Common myeloid progenitor, CD34-positive (primary cell): Measurements from ENCODE around the gene ZKSCAN7. TPM values are rescaled to one million over a fixed set of nuclear protein-coding genes. Genes with fewer than 3 reads are reported as not detected.

Source experiments
- CTCF ChIA-PET: fragments of 350-600 bp; sonication (Branson Sonifier 250); formaldehyde crosslinking; loops from one replicate; lab custom pipeline; 2021; ENCODE audit warnings: antibody characterized with exemption; lab: Charles Lee
- POLR2A ChIA-PET: fragments of 350-600 bp; sonication (Branson Sonifier 250); formaldehyde crosslinking; loops from one replicate; lab custom pipeline; 2021; ENCODE audit warnings: antibody characterized with exemption; lab: Charles Lee
- DNase-seq, 3 donors: peaks; one replicate each; pipeline versions ENCODE4 v3.0.0 to v3.0.0-alpha.2; 2013
- H3K27ac ChIP-seq, 2 experiments: 1 replicate in 1 of 2; 2 replicates in 1 of 2; pipeline ENCODE4 v1.7.0; 2013; ENCODE audit warnings: inconsistent platforms in 2 of 2, low read length in 2 of 2, mild to moderate bottlenecking in 2 of 2, low read depth in 1 of 2, moderate library complexity in 1 of 2; ENCODE audit not compliant: severe bottlenecking in 2 of 2, insufficient read depth in 1 of 2, poor library complexity in 1 of 2
- H3K27me3 ChIP-seq, 5 experiments: replicated peaks in 2 of 5; 1 replicate in 3 of 5; 2 replicates in 2 of 5; pipeline versions ENCODE4 v1.6.1 to v1.7.0; 2013; ENCODE audit warnings: low read length in 4 of 5, mild to moderate bottlenecking in 2 of 5, moderate library complexity in 2 of 5, inconsistent platforms in 1 of 5; ENCODE audit not compliant: insufficient read depth in 5 of 5, control insufficient read depth in 4 of 5
- H3K36me3 ChIP-seq, 4 experiments: 1 replicate in 2 of 4; 2 replicates in 2 of 4; pipeline versions ENCODE4 v1.6.1 to v1.7.0; 2013; ENCODE audit warnings: low read length in 3 of 4, control low read depth in 1 of 4, mild to moderate bottlenecking in 1 of 4; ENCODE audit not compliant: control insufficient read depth in 4 of 4, insufficient read depth in 4 of 4
- H3K4me1 ChIP-seq, 4 experiments: 1 replicate in 3 of 4; 2 replicates in 1 of 4; pipeline versions ENCODE4 v1.6.1 to v1.7.1; 2013; ENCODE audit warnings: low read length in 3 of 4, mild to moderate bottlenecking in 3 of 4, control low read depth in 1 of 4, inconsistent platforms in 1 of 4, moderate library complexity in 1 of 4; ENCODE audit not compliant: control insufficient read depth in 4 of 4, insufficient read depth in 4 of 4; ENCODE audit errors: control extremely low read depth in 1 of 4
- H3K4me3 ChIP-seq, 7 experiments: 1 replicate in 4 of 7; 2 replicates in 3 of 7; pipeline versions ENCODE4 v1.5.1 to v1.7.0; 2013; ENCODE audit warnings: mild to moderate bottlenecking in 7 of 7, low read length in 6 of 7, moderate library complexity in 6 of 7, inconsistent platforms in 2 of 7, low read depth in 2 of 7, control low read depth in 1 of 7; ENCODE audit not compliant: insufficient read depth in 4 of 7, control insufficient read depth in 1 of 7; ENCODE audit errors: extremely low read depth in 1 of 7
- H3K9me3 ChIP-seq, 5 experiments: 1 replicate in 4 of 5; 2 replicates in 1 of 5; pipeline versions ENCODE4 v1.6.1 to v1.7.1; 2013; ENCODE audit warnings: low read length in 4 of 5, mild to moderate bottlenecking in 2 of 5, inconsistent platforms in 1 of 5, low read depth in 1 of 5, moderate library complexity in 1 of 5; ENCODE audit not compliant: control insufficient read depth in 4 of 5, insufficient read depth in 2 of 5; ENCODE audit errors: control extremely low read depth in 1 of 5
- WGBS: methylation state at CpG from one replicate; pipeline ENCODE4 v1.1.5; 2013; ENCODE audit not compliant: insufficient coverage; 5-methylcytosine and 5-hydroxymethylcytosine counted together
- polyA plus RNA-seq: library from polyadenylated mRNA; unstranded; fragments of 120-200 nt; gene quantifications from one replicate; pipeline ENCODE4 v1.2.1, GENCODE V29; 2013

The ZKSCAN7 gene
- polyA plus RNA-seq: 8.2 TPM

- WGBS: 8% methylated on average over 56 of the region's 68 CpGs
- peak within 1 kb of the TSS; percentile 68 to 95 (median 92) for H3K4me3 ChIP-seq
- H3K27me3 ChIP-seq: no peaks in the 10 kb centered on the region
- peak; percentile 24 to 74 (median 61) for DNase-seq
- peak within 1 kb of the TSS; percentile 37 to 65 for H3K27ac ChIP-seq
- peaks cover 0 to 31% (median 12%) of the 10 kb centered on the region in 4 experiments for H3K36me3 ChIP-seq
- H3K4me1 ChIP-seq: peaks cover 6 to 13% (median 9%) of the 10 kb centered on the region in 4 experiments
- peaks cover 0 to 22% (median 11%) of the 10 kb centered on the region in 5 experiments for H3K9me3 ChIP-seq
- ChIA-PET CTCF (no interaction called here), POLR2A (no interaction called here)
These were observed at the start of gene ZKSCAN7 for GRCh38 chr3:44554626-44555592. Gene ZKSCAN7, plus strand, starts transcription at chr3:44555193. Its CDS starts 1,855 bp downstream, at chr3:44557048.

GRCh38 chr3:44506556-44506955, 48.4 kb upstream of the ZKSCAN7 start:
- ChIA-PET CTCF (interaction anchor here (1.0 kb wide), 1 partner anchor 19 kb away, joined by 3 read pairs; no protein-coding TSS in a partner anchor), POLR2A (interaction anchor here (0.7 kb wide), 1 partner anchor 29 kb away, joined by 3 read pairs; the partner anchor contains the start of gene ZNF445)
- DNase-seq: no peak
- H3K4me3 ChIP-seq: no peak overlapping the region
- H3K27ac ChIP-seq: no peak overlapping the region
- WGBS: 96% methylated on average over 3 of the region's 3 CpGs
- no peaks in the 10 kb centered on the region for H3K27me3 ChIP-seq
- H3K4me1 ChIP-seq: peaks cover 8 to 15% (median 14%) of the 10 kb centered on the region in 4 experiments
- H3K36me3 ChIP-seq: peaks cover 10 to 47% (median 29%) of the 10 kb centered on the region in 4 experiments
- H3K9me3 ChIP-seq: peaks cover 2 to 42% (median 29%) of the 10 kb centered on the region in 5 experiments

- peaks cover 2 to 38% (median 25%) of the 10 kb centered on the region in 5 experiments for H3K9me3 ChIP-seq
- peaks cover 8 to 17% (median 16%) of the 10 kb centered on the region in 4 experiments for H3K4me1 ChIP-seq
- H3K27me3 ChIP-seq: no peaks in the 10 kb centered on the region
- DNase-seq: no peak
- H3K27ac ChIP-seq: no peak overlapping the region
- no peak overlapping the region for H3K4me3 ChIP-seq
- POLR2A ChIA-PET: interaction anchor here (0.7 kb wide), 1 partner anchor 29 kb away, joined by 3 read pairs; the partner anchor contains the start of gene ZNF445
- CTCF ChIA-PET: interaction anchor here (0.6 kb wide), 1 partner anchor 14 kb away, joined by 3 read pairs; no protein-coding TSS in a partner anchor
- H3K36me3 ChIP-seq: peaks cover 8 to 43% (median 24%) of the 10 kb centered on the region in 4 experiments
- 98% methylated on average over 4 of the region's 5 CpGs for WGBS
These were observed 48.0 kb upstream of the ZKSCAN7 start for GRCh38 chr3:44506961-44507360.

- peak; percentile 20 to 84 (median 71) for DNase-seq
- Histone ChIP-seq H3K36me3 (peaks cover 4 to 24% (median 13%) of the 10 kb centered on the region in 4 experiments), H3K9me3 (peaks cover 0 to 23% (median 14%) of the 10 kb centered on the region in 5 experiments), H3K4me1 (peaks cover 8 to 18% (median 16%) of the 10 kb centered on the region in 4 experiments), H3K4me3 (peak overlapping the region in 6 of 7 experiments; percentile 87 to 99 (median 90)), H3K27me3 (no peaks in the 10 kb centered on the region), H3K27ac (peak overlapping the region; percentile 91 to 94)
- CTCF ChIA-PET: no interaction called here
- POLR2A ChIA-PET: interaction anchor here (0.6 to 1.1 kb wide), 2 partner anchors 37 to 69 kb away, joined by 4 to 5 read pairs; no protein-coding TSS in a partner anchor
- 65% methylated on average over 2 of the region's 2 CpGs for WGBS
These were observed 45.5 kb upstream of the ZKSCAN7 start for GRCh38 chr3:44509393-44509921.

- peak; percentile 48 to 90 (median 85) for DNase-seq
- no peaks in the 10 kb centered on the region for H3K27me3 ChIP-seq
- ChIA-PET CTCF (no interaction called here), POLR2A (interaction anchor here (0.6 to 1.1 kb wide), 2 partner anchors 37 to 70 kb away, joined by 4 to 5 read pairs; no protein-coding TSS in a partner anchor)
- WGBS: 0% methylated on average over 3 of the region's 6 CpGs
- peaks cover 8 to 18% (median 16%) of the 10 kb centered on the region in 4 experiments for H3K4me1 ChIP-seq
- peaks cover 4 to 23% (median 12%) of the 10 kb centered on the region in 4 experiments for H3K36me3 ChIP-seq
- peaks cover 0 to 21% (median 11%) of the 10 kb centered on the region in 5 experiments for H3K9me3 ChIP-seq
- peak overlapping the region; percentile 81 to 99 (median 89) for H3K4me3 ChIP-seq
- H3K27ac ChIP-seq: peak overlapping the region; percentile 91 to 94
These were observed 45.0 kb upstream of the ZKSCAN7 start for GRCh38 chr3:44510000-44510368.

- H3K4me3 ChIP-seq: peak overlapping the region in 6 of 7 experiments; percentile 87 to 99 (median 90)
- H3K4me1 ChIP-seq: peaks cover 8 to 24% (median 20%) of the 10 kb centered on the region in 4 experiments
- ChIA-PET POLR2A (interaction anchor here (0.7 to 1.5 kb wide), 2 partner anchors 33 to 283 kb away, joined by 3 read pairs; partner anchors contain the start of gene ZNF445), CTCF (interaction anchor here (0.9 to 1.1 kb wide), 3 partner anchors 11 to 71 kb away, joined by 3 read pairs; no protein-coding TSS in a partner anchor)
- no peaks in the 10 kb centered on the region for H3K27me3 ChIP-seq
- H3K27ac ChIP-seq: peak overlapping the region; percentile 91 to 94
- peaks cover 4 to 11% (median 7%) of the 10 kb centered on the region in 4 experiments for H3K36me3 ChIP-seq
- WGBS: 66% methylated on average over 2 of the region's 4 CpGs
- H3K9me3 ChIP-seq: peaks cover 0 to 14% (median 6%) of the 10 kb centered on the region in 5 experiments
- no peak for DNase-seq
These were observed 43.8 kb upstream of the ZKSCAN7 start for GRCh38 chr3:44511238-44511566.
